HepG2 (cell line): Measurements from ENCODE around the gene FUT6. TPM values are rescaled to one million over a fixed set of nuclear protein-coding genes. Genes with fewer than 3 reads are reported as not detected.

ENCODE experiments used
- ATAC-seq: fragments of 200-7000 bp; cut with Tn5 transposase; 3 replicates; pipeline ENCODE4 v1.9.1; 2020; ENCODE audit warnings: mild to moderate bottlenecking, moderate library complexity
- BruUV-seq: library from RNA; stranded (reverse); fragments of 400-500 nt; replicated peaks from 2 replicates; lab custom pipeline; 2021; lab: Mats Ljungman, UMichigan
- CTCF ChIA-PET: fragments of 300-600 bp; formaldehyde crosslinking; extraction: SDS; loops from one replicate; lab custom pipeline; 2021; ENCODE audit warnings: low total read pairs, inconsistent platforms, low intra/inter-chr PET ratio; lab: Yijun Ruan, JAX
- POLR2A ChIA-PET: fragments of 350-600 bp; sonication (Branson Sonifier 250); formaldehyde crosslinking; loops from one replicate; lab custom pipeline; 2020; ENCODE audit warnings: antibody characterized with exemption, inconsistent platforms; lab: Yijun Ruan, JAX
- DNase-seq: peaks from one replicate; pipeline ENCODE4 v3.0.0-alpha.2; 2015; ENCODE audit warnings: low spot score
- FAIRE-seq: peaks from 3 replicates; lab custom pipeline; 2011; peaks lifted over from hg19 to GRCh38; lab: Jason Lieb, UNC
- H2AFZ ChIP-seq: one replicate; pipeline ENCODE4 v1.6.1; 2011; ENCODE audit warnings: low read length, inconsistent platforms
- H3K27ac ChIP-seq: fragments of 300-600 bp; 3 replicates; pipeline ENCODE4 v1.8.0; 2011; ENCODE audit warnings: mixed run types, mild to moderate bottlenecking, mixed read lengths, low read length, inconsistent platforms; ENCODE audit not compliant: insufficient read depth; ENCODE audit errors: extremely low read length
- H3K27me3 ChIP-seq, 2 experiments: fragments of 200-600 bp in 1 of 2; 2 replicates in 1 of 2; 3 replicates in 1 of 2; pipeline versions ENCODE4 v1.6.0 to v1.8.0; 2011; ENCODE audit warnings: low read length in 2 of 2, mild to moderate bottlenecking in 2 of 2, moderate library complexity in 2 of 2, inconsistent platforms in 1 of 2; ENCODE audit not compliant: insufficient read depth in 2 of 2, control insufficient read depth in 1 of 2
- H3K36me3 ChIP-seq, 2 experiments: fragments of 200-600 bp in 1 of 2; replicated peaks in 1 of 2; 2 replicates in 1 of 2; 3 replicates in 1 of 2; pipeline versions ENCODE4 v1.5.1 to v1.8.0; 2011; ENCODE audit warnings: low read length in 2 of 2, inconsistent platforms in 1 of 2; ENCODE audit not compliant: insufficient read depth in 2 of 2, control insufficient read depth in 1 of 2
- H3K4me1 ChIP-seq: 2 replicates; pipeline ENCODE4 v1.5.1; 2012; ENCODE audit warnings: low read length, inconsistent platforms; ENCODE audit not compliant: insufficient read depth
- H3K4me2 ChIP-seq: 2 replicates; pipeline ENCODE4 v1.6.0; 2011; ENCODE audit warnings: low read depth, low read length, inconsistent platforms
- H3K4me3 ChIP-seq, 3 experiments: fragments of 200-600 bp in 1 of 3; sonication (generic), shearing (Covaris generic) in 1 of 3; replicated peaks in 1 of 3; 2 replicates each; pipeline ENCODE4 v1.5.1; 2011 to 2016; ENCODE audit warnings: low read length in 3 of 3, inconsistent platforms in 2 of 3, low read depth in 2 of 3, mild to moderate bottlenecking in 2 of 3, control low read depth in 1 of 3, mixed read lengths in 1 of 3; ENCODE audit not compliant: insufficient read depth in 1 of 3
- H3K79me2 ChIP-seq: one replicate; pipeline ENCODE4 v1.6.1; 2011; ENCODE audit warnings: low read length, inconsistent platforms; ENCODE audit not compliant: insufficient read depth
- H3K9ac ChIP-seq: 2 replicates; pipeline ENCODE4 v1.6.0; 2011; ENCODE audit warnings: mild to moderate bottlenecking, low read depth, low read length, inconsistent platforms; ENCODE audit not compliant: insufficient read depth
- H3K9me3 ChIP-seq: 2 replicates; pipeline ENCODE4 v1.5.1; 2012; ENCODE audit warnings: mild to moderate bottlenecking, low read length
- H4K20me1 ChIP-seq: 2 replicates; pipeline ENCODE4 v1.6.0; 2011; ENCODE audit warnings: inconsistent platforms, mild to moderate bottlenecking, low read length, moderate library complexity; ENCODE audit not compliant: insufficient read depth
- DZIP1 ChIP-seq: sonication (generic); formaldehyde crosslinking; IDR thresholded peaks from 2 replicates; pipeline ENCODE4 v1.5.0; 2020; ENCODE audit warnings: mild to moderate bottlenecking, missing genetic modification reagents
- FOSL2 ChIP-seq: sonication (generic); formaldehyde crosslinking; IDR thresholded peaks from 2 replicates; pipeline ENCODE4 v1.4.0; 2020; ENCODE audit warnings: missing genetic modification reagents
- KDM1A ChIP-seq: IDR thresholded peaks from 2 replicates; pipeline ENCODE4 v1.6.1; 2016; ENCODE audit warnings: missing compliant biosample characterization
- SMAD3 ChIP-seq: sonication (generic); formaldehyde crosslinking; IDR thresholded peaks from 2 replicates; pipeline ENCODE4 v1.4.0; 2020; ENCODE audit warnings: missing genetic modification reagents
- ZNF432 ChIP-seq: sonication (generic); formaldehyde crosslinking; IDR thresholded peaks from 2 replicates; pipeline ENCODE4 v1.5.0; 2020; ENCODE audit warnings: missing genetic modification reagents, mild to moderate bottlenecking, borderline replicate concordance
- ZNF460 ChIP-seq: sonication (generic); formaldehyde crosslinking; IDR thresholded peaks from 2 replicates; pipeline ENCODE4 v1.5.1; 2020; ENCODE audit warnings: missing genetic modification reagents, mild to moderate bottlenecking, borderline replicate concordance
- ZNF629 ChIP-seq: sonication (generic); formaldehyde crosslinking; conservative IDR thresholded peaks from 2 replicates; pipeline ENCODE4 v1.5.0; 2020; ENCODE audit warnings: missing genetic modification reagents
- WGBS: methylation state at CpG from one replicate; pipeline ENCODE4 v1.1.6; 2017; ENCODE audit warnings: low lambda C conversion rate; 5-methylcytosine and 5-hydroxymethylcytosine counted together
- in situ Hi-C: cut with HindIII; loops from 2 replicates; pipeline ENCODE4 v1.10.0; 2017; ENCODE audit warnings: low pct_unique_long_range_greater_than_20kb; ENCODE audit not compliant: extremely low pct_ligation_motif_present
- intact Hi-C: fragments of 100-400 bp; cut with micrococcal nuclease; formaldehyde crosslinking; loops from one replicate; pipeline ENCODE4 v1.10.0; 2022; ENCODE audit not compliant: unreplicated experiment
- polyA plus RNA-seq, 8 experiments: library from polyadenylated mRNA; depleted of rRNA in 3 of 8; stranded (reverse) in 7 of 8; unstranded in 1 of 8; fragments of >200 nt; fragmentation: Illumina TruSeq in 4 of 8; extraction: Trizol in 4 of 8; gene quantifications; 2 replicates each; pipeline versions ENCODE4 v1.2.1 to v1.2.3, GENCODE V29; 2011 to 2016; ENCODE audit warnings: low read depth in 4 of 8, missing spikeins in 1 of 8, mixed read lengths in 1 of 8; ENCODE audit not compliant: insufficient read depth in 1 of 8
- total RNA-seq, 5 experiments: library from RNA; depleted of rRNA; stranded (reverse); fragments of >200 nt; fragmentation: Illumina TruSeq; extraction: Trizol; gene quantifications; 2 replicates each; pipeline ENCODE4 v1.2.3, GENCODE V29; 2016; ENCODE audit warnings: low read depth in 1 of 5

FUT6 gene
- total and polyA plus RNA-seq, 2 of the 13 experiments (the other 11 are each of a cell fraction or from before 2014, with no cell fraction given): 8.2 to 27.7 TPM

GRCh38 chr19:5844456-5845433 is 5.2 kb upstream of the FUT6 start:
- CTCF ChIA-PET: no interaction called here
- Histone ChIP-seq H4K20me1 (no peaks in the 10 kb centered on the region), H2AFZ (no peak overlapping the region), H3K4me1 (peaks cover 42% of the 10 kb centered on the region), H3K9me3 (no peaks in the 10 kb centered on the region), H3K27me3 (0 out of 5 replicates have a peak, but pooled peaks cover 0 to 2% of the 10 kb centered on the region in 2 experiments)
- DNase-seq (no peak), FAIRE-seq (no peak)
- intact Hi-C loops: no loop called here
- BruUV-seq: no TSS peak
- peak; percentile 76 for TF ChIP-seq ZNF460
- TF ChIP-seq KDM1A: peak; percentile 62; the same call in 1 of the 2 replicates
- TF ChIP-seq FOSL2: peak; percentile 70
- no peak for TF ChIP-seq SMAD3 (CRISPR knock-in tag)
- no peak for TF ChIP-seq DZIP1 (CRISPR knock-in tag)
- no peak for TF ChIP-seq ZNF432 (CRISPR knock-in tag)
- TF ChIP-seq ZNF629: peak; percentile 92
- TF ChIP-seq, all 625 proteins: peak for 4
- no peak for ATAC-seq
- Histone ChIP-seq H3K27ac (no peak overlapping the region), H3K9ac (no peak overlapping the region), H3K36me3 (no peaks in the 10 kb centered on the region), H3K79me2 (no peaks in the 10 kb centered on the region), H3K4me3 (no peak overlapping the region), H3K4me2 (no peak overlapping the region)
- POLR2A ChIA-PET: interaction anchor here (1.4 to 3.2 kb wide), 2 partner anchors 16 to 59 kb away, joined by 4 to 15 read pairs; no protein-coding TSS in a partner anchor
- in situ Hi-C loops: no loop called here
- WGBS: 74% methylated on average over 15 of the region's 24 CpGs
